A549 (cell line): ENCODE data around the gene SEPTIN12.

Experiments used
- EP300 ChIP-seq, 2 experiments: fragments of >200 bp; sonication (Bioruptor Twin); formaldehyde crosslinking; IDR thresholded peaks; 2 replicates in 1 of 2; 3 replicates in 1 of 2; pipeline ENCODE4 v1.6.1; 2016 to 2017
- JUN ChIP-seq, 2 experiments: fragments of >200 bp; sonication (Bioruptor Twin); formaldehyde crosslinking; IDR thresholded peaks; 2 replicates in 1 of 2; 3 replicates in 1 of 2; pipeline ENCODE4 v1.6.1; 2016 to 2017
- MAFK ChIP-seq: fragments of 450-650 bp; IDR thresholded peaks from 2 replicates; pipeline ENCODE4 v1.6.1; 2014; ENCODE audit not compliant: partially characterized antibody
- MAX ChIP-seq: IDR thresholded peaks from 2 replicates; pipeline ENCODE4 v1.6.1; 2012
- SMC3 ChIP-seq: fragments of >200 bp; sonication (Bioruptor Twin); formaldehyde crosslinking; IDR thresholded peaks from 3 replicates; pipeline ENCODE4 v1.6.1; 2018; ENCODE audit warnings: inconsistent platforms
- TFCP2L1 ChIP-seq: fragments of 250-450 bp; sonication (Bioruptor Pico); IDR thresholded peaks from 2 replicates; pipeline ENCODE4 v1.5.0; 2021; ENCODE audit warnings: mild to moderate bottlenecking
- TP53 ChIP-seq: fragments of 250-450 bp; sonication (Bioruptor Pico); IDR thresholded peaks from 2 replicates; pipeline ENCODE4 v1.5.0; 2021; ENCODE audit warnings: mild to moderate bottlenecking, moderate library complexity
- ZFP36 ChIP-seq: fragments of 450-650 bp; IDR thresholded peaks from 2 replicates; pipeline ENCODE4 v1.6.1; 2014; ENCODE audit warnings: borderline replicate concordance; ENCODE audit not compliant: partially characterized antibody
- TF ChIP-seq, protein P1 (sequence below): fragments of >200 bp; sonication (Bioruptor Twin); formaldehyde crosslinking; IDR thresholded peaks from 3 replicates; pipeline ENCODE4 v1.5.1; 2016
- TF ChIP-seq, protein P2 (sequence below): IDR thresholded peaks from 2 replicates; pipeline ENCODE4 v1.6.1; 2012
- TF ChIP-seq, protein P3 (sequence below): fragments of >200 bp; sonication (Bioruptor Twin); formaldehyde crosslinking; IDR thresholded peaks from 3 replicates; pipeline ENCODE4 v1.6.1; 2016

- TF ChIP-seq, protein P1, sequence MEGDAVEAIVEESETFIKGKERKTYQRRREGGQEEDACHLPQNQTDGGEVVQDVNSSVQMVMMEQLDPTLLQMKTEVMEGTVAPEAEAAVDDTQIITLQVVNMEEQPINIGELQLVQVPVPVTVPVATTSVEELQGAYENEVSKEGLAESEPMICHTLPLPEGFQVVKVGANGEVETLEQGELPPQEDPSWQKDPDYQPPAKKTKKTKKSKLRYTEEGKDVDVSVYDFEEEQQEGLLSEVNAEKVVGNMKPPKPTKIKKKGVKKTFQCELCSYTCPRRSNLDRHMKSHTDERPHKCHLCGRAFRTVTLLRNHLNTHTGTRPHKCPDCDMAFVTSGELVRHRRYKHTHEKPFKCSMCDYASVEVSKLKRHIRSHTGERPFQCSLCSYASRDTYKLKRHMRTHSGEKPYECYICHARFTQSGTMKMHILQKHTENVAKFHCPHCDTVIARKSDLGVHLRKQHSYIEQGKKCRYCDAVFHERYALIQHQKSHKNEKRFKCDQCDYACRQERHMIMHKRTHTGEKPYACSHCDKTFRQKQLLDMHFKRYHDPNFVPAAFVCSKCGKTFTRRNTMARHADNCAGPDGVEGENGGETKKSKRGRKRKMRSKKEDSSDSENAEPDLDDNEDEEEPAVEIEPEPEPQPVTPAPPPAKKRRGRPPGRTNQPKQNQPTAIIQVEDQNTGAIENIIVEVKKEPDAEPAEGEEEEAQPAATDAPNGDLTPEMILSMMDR, result no peak
- TF ChIP-seq MAFK (no peak), ZFP36 (no peak), MAX (no peak), EP300 (IDR thresholded peaks at IDR 0.05) (no peak), TFCP2L1 (CRISPR knock-in tag) (no peak), SMC3 (no peak), TP53 (CRISPR knock-in tag) (no peak), JUN (IDR thresholded peaks at IDR 0.05) (no peak)
- TF ChIP-seq, protein P2, sequence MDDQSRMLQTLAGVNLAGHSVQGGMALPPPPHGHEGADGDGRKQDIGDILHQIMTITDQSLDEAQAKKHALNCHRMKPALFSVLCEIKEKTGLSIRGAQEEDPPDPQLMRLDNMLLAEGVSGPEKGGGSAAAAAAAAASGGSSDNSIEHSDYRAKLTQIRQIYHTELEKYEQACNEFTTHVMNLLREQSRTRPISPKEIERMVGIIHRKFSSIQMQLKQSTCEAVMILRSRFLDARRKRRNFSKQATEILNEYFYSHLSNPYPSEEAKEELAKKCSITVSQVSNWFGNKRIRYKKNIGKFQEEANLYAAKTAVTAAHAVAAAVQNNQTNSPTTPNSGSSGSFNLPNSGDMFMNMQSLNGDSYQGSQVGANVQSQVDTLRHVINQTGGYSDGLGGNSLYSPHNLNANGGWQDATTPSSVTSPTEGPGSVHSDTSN, result no peak
- TF ChIP-seq, protein P3, sequence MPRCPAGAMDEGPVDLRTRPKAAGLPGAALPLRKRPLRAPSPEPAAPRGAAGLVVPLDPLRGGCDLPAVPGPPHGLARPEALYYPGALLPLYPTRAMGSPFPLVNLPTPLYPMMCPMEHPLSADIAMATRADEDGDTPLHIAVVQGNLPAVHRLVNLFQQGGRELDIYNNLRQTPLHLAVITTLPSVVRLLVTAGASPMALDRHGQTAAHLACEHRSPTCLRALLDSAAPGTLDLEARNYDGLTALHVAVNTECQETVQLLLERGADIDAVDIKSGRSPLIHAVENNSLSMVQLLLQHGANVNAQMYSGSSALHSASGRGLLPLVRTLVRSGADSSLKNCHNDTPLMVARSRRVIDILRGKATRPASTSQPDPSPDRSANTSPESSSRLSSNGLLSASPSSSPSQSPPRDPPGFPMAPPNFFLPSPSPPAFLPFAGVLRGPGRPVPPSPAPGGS, result no peak
Measured at GRCh38 chr16:4798456-4798855, 10.3 kb upstream of the SEPTIN12 start.
